PC-3 (cell line): ENCODE results near the gene LRRTM4. TPM values are rescaled to one million over a fixed set of nuclear protein-coding genes. Genes with fewer than 3 reads are reported as not detected.

Source experiments
- ATAC-seq: fragments of 200-7000 bp; cut with Tn5 transposase; 2 replicates; pipeline ENCODE4 v1.9.1; 2020; ENCODE audit warnings: mild to moderate bottlenecking, moderate library complexity
- BruUV-seq: library from RNA; stranded (reverse); fragments of 400-500 nt; replicated peaks from 2 replicates; lab custom pipeline; 2021; lab: Mats Ljungman, UMichigan
- CTCF ChIA-PET: fragments of 300-600 bp; sonication (Branson Sonifier 250); formaldehyde crosslinking; loops from one replicate; lab custom pipeline; 2022; ENCODE audit warnings: antibody characterized with exemption; lab: Charles Lee
- POLR2A ChIA-PET: fragments of 300-600 bp; sonication (Branson Sonifier 250); formaldehyde crosslinking; loops from one replicate; lab custom pipeline; 2022; ENCODE audit warnings: antibody characterized with exemption; ENCODE audit not compliant: unreplicated experiment; lab: Charles Lee
- DNase-seq: peaks from one replicate; pipeline ENCODE4 v3.0.0-alpha.2; 2015
- H2AFZ ChIP-seq: fragments of 300-600 bp; sonication (generic); 2 replicates; pipeline ENCODE4 v1.6.0; 2016; ENCODE audit warnings: antibody characterized with exemption, low read length
- H3F3A ChIP-seq: fragments of 300-600 bp; sonication (generic); one replicate; pipeline ENCODE4 v1.6.0; 2017; ENCODE audit warnings: antibody characterized with exemption, low read length, control low read depth, mild to moderate bottlenecking; ENCODE audit not compliant: unreplicated experiment
- H3K27ac ChIP-seq: fragments of 300-600 bp; sonication (generic); 2 replicates; pipeline ENCODE4 v1.5.1; 2016; ENCODE audit warnings: mild to moderate bottlenecking, low read length
- H3K27me3 ChIP-seq: fragments of 300-600 bp; sonication (generic); 2 replicates; pipeline ENCODE4 v1.6.1; 2016; ENCODE audit warnings: low read length, mixed read lengths
- H3K36me3 ChIP-seq: fragments of 300-600 bp; sonication (generic); 2 replicates; pipeline ENCODE4 v1.6.1; 2016; ENCODE audit warnings: low read depth, mixed run types, low read length, mixed read lengths
- H3K4me1 ChIP-seq: fragments of 300-600 bp; sonication (generic); 2 replicates; pipeline ENCODE4 v1.5.1; 2016; ENCODE audit warnings: low read length; ENCODE audit not compliant: insufficient read depth
- H3K4me2 ChIP-seq: fragments of 300-600 bp; sonication (generic); 2 replicates; pipeline ENCODE4 v1.6.0; 2016; ENCODE audit warnings: low read length
- H3K4me3 ChIP-seq: fragments of 300-600 bp; sonication (generic); 2 replicates; pipeline ENCODE4 v1.5.1; 2016; ENCODE audit warnings: mild to moderate bottlenecking, low read length, mixed read lengths
- H3K79me2 ChIP-seq: fragments of 300-600 bp; sonication (generic); 2 replicates; pipeline ENCODE4 v1.6.1; 2017; ENCODE audit warnings: low read length, mixed read lengths
- H3K9ac ChIP-seq: fragments of 300-600 bp; sonication (generic); 2 replicates; pipeline ENCODE4 v1.6.0; 2016; ENCODE audit warnings: mild to moderate bottlenecking, low read length
- H3K9me2 ChIP-seq: fragments of 300-600 bp; sonication (generic); replicated peaks from 2 replicates; pipeline ENCODE4 v1.6.1; 2016; ENCODE audit warnings: mixed run types, low read length, mixed read lengths
- H3K9me3 ChIP-seq: fragments of 300-600 bp; sonication (generic); 2 replicates; pipeline ENCODE4 v1.6.1; 2016; ENCODE audit warnings: low read length, mixed read lengths
- H4K20me1 ChIP-seq: fragments of 300-600 bp; sonication (generic); 2 replicates; pipeline ENCODE4 v1.6.1; 2016; ENCODE audit warnings: low read length, mixed read lengths
- CTCF ChIP-seq: fragments of 300-600 bp; sonication (generic); conservative IDR thresholded peaks from 2 replicates; pipeline ENCODE4 v1.5.1; 2017; ENCODE audit warnings: antibody characterized with exemption, low read depth, mild to moderate bottlenecking, low read length
- EZH2 ChIP-seq: fragments of 300-600 bp; sonication (generic); IDR thresholded peaks from one replicate; pipeline ENCODE4 v1.6.1; 2017; ENCODE audit warnings: antibody characterized with exemption, mild to moderate bottlenecking, low read length; ENCODE audit not compliant: unreplicated experiment
- EZH2phosphoT487 ChIP-seq: fragments of 300-600 bp; sonication (generic); IDR thresholded peaks from 2 replicates; pipeline ENCODE4 v1.6.1; 2018; ENCODE audit warnings: mild to moderate bottlenecking, antibody characterized with exemption, low read length, borderline replicate concordance
- intact Hi-C: fragments of 100-400 bp; cut with micrococcal nuclease; formaldehyde crosslinking; loops from 2 replicates; pipeline ENCODE4 v1.9.0; 2023
- total RNA-seq: library from RNA; depleted of rRNA; stranded (reverse); fragments of >200 nt; gene quantifications from 2 replicates; pipeline ENCODE4 v1.2.3, GENCODE V29; 2014

LRRTM4 gene
- total RNA-seq, 1 experiment from 2014 or later: not detected

GRCh38 chr2:77028032-77028600 is 494.1 kb downstream of the LRRTM4 start:
- H3K9ac ChIP-seq: no peak overlapping the region
- ATAC-seq: no peak
- no peaks in the 10 kb centered on the region for H3K36me3 ChIP-seq
- BruUV-seq: no TSS peak
- H2AFZ ChIP-seq: no peak overlapping the region
- H3K4me2 ChIP-seq: no peak overlapping the region
- H3K79me2 ChIP-seq: no peaks in the 10 kb centered on the region
- H3K9me2 ChIP-seq: no peaks in the 10 kb centered on the region
- no peaks in the 10 kb centered on the region for H3K4me1 ChIP-seq
- CTCF ChIA-PET: no interaction called here
- no peak for TF ChIP-seq EZH2
- TF ChIP-seq EZH2phosphoT487: no peak
- no peak for TF ChIP-seq CTCF
- no peak overlapping the region for H3K27ac ChIP-seq
- intact Hi-C loops: no loop called here
- H3K27me3 ChIP-seq: no peaks in the 10 kb centered on the region
- POLR2A ChIA-PET: no interaction called here
- H3K9me3 ChIP-seq: peaks cover 6% of the 10 kb centered on the region
- peak; percentile 1 for DNase-seq
- no peaks in the 10 kb centered on the region for H4K20me1 ChIP-seq
- no peak overlapping the region for H3K4me3 ChIP-seq
- H3F3A ChIP-seq: no peaks in the 10 kb centered on the region

GRCh38 chr2:77025714-77026113 is 496.5 kb downstream of the LRRTM4 start:
- intact Hi-C loops: no loop called here
- H3K4me1 ChIP-seq: no peaks in the 10 kb centered on the region
- peaks cover 6% of the 10 kb centered on the region for H3K9me3 ChIP-seq
- TF ChIP-seq EZH2phosphoT487: no peak
- TF ChIP-seq EZH2: no peak
- no peak for TF ChIP-seq CTCF
- no TSS peak for BruUV-seq
- no peaks in the 10 kb centered on the region for H3F3A ChIP-seq
- H3K9me2 ChIP-seq: no peaks in the 10 kb centered on the region
- no peak overlapping the region for H3K4me3 ChIP-seq
- ChIA-PET POLR2A (no interaction called here), CTCF (no interaction called here)
- no peaks in the 10 kb centered on the region for H3K27me3 ChIP-seq
- H3K79me2 ChIP-seq: no peaks in the 10 kb centered on the region
- H3K4me2 ChIP-seq: no peak overlapping the region
- DNase-seq: no peak
- no peak for ATAC-seq
- H3K9ac ChIP-seq: no peak overlapping the region
- H3K27ac ChIP-seq: no peak overlapping the region
- no peaks in the 10 kb centered on the region for H4K20me1 ChIP-seq
- H2AFZ ChIP-seq: no peak overlapping the region
- no peaks in the 10 kb centered on the region for H3K36me3 ChIP-seq

GRCh38 chr2:77021161-77021560 is 501.0 kb downstream of the LRRTM4 start:
- POLR2A ChIA-PET: no interaction called here
- Histone ChIP-seq H3K27me3 (no peaks in the 10 kb centered on the region), H2AFZ (no peak overlapping the region), H3K36me3 (no peaks in the 10 kb centered on the region), H4K20me1 (no peaks in the 10 kb centered on the region), H3K4me2 (no peak overlapping the region), H3K27ac (no peak overlapping the region), H3F3A (no peaks in the 10 kb centered on the region), H3K9me2 (no peaks in the 10 kb centered on the region), H3K4me3 (no peak overlapping the region), H3K79me2 (no peaks in the 10 kb centered on the region), H3K4me1 (no peaks in the 10 kb centered on the region), H3K9me3 (no peaks in the 10 kb centered on the region; the same call in 1 of the 2 replicates), H3K9ac (no peak overlapping the region)
- intact Hi-C loops: no loop called here
- TF ChIP-seq EZH2 (no peak), EZH2phosphoT487 (no peak), CTCF (no peak)
- DNase-seq (no peak), ATAC-seq (no peak)
- no TSS peak for BruUV-seq
- CTCF ChIA-PET: no interaction called here
